Measurements from ENCODE around the gene CENPB.
A peak's percentile ranks its signal among the peaks of the same experiment; 100 is the strongest.

Gene CENPB

GRCh38 chr20:3751305-3751674 is 35.2 kb downstream of the CENPB start:
- DNase-seq (ENCODE audit: low read depth in 2 of 2, low spot score in 1 of 2), result no peak

GRCh38 chr20:3749689-3750531 is 36.6 kb downstream of the CENPB start:
- no peak for DNase-seq (ENCODE audit: low read depth in 2 of 2, low spot score in 1 of 2)

DNA sequence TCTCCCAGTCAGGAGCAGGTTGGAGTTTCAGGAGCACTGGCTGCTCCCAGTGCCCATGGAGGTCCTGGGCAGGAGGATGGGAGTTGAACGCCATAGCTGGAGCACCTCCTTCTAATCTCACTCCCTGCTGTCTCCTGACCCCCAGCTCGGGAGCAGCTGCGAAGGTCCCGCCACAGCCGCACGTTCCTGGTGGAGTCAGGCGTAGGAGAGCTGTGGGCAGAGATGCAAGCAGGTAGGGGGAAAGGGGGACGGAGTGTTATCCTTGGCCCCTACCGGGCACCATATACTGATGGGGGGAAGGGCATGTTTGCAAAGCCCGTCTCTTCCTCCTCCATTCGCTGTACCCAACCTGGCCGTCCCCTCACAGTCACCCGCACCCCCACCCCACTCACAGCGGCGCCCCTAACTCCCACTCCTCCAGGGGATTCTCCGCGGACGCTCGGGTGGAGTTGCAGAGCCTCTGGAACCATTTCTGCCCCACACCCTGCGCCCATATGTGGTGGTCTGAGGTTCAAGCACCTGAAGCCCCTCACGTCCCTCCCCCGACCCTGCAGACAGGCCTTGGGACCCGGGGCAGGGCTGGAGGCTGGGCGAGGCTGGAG is 37.4 kb downstream of the CENPB start:
- DNase-seq (ENCODE audit: low read depth in 2 of 2, low spot score in 1 of 2), result no peak

DNA sequence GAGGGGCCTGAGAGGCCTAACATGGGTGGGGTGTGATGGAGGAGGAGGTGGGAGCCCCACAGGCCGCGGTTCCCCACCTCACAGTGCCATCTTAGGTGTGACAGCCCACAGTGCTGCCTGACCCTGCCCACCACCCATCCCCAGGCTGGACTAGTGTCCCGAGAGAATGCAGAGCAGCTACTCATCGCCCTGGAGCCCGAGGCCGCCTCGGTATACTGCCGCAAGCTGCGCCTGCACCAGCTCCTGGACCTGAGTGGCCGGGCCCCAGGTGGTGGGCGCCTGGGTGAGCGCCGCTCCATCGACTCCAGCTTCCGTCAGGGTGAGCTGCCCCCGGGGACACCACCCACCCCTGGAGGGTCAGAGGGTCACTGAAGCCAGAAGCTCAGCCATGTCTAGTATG is 38.5 kb downstream of the CENPB start:
- no peak for DNase-seq (ENCODE audit: low read depth in 2 of 2, low spot score in 1 of 2)

DNA sequence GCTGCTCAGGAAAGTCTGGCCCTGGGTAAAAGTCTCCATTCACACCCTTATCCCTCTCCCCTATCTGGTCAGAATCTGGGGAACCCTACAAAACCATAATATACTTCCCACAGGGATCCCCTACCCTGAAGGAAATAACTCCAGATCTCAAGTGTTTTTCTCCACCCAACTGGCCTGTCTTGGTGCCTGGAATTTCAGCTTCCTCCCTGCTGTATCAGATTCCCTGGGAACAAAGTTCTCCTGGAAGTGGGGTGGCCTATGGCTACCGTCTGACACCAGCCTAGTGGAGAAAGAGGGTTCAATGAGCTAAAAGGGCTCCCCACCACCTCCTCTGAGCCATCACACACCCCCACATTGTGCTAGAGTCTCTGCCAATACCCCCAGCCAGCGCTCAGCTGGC is 39.1 kb downstream of the CENPB start:
- no peak for DNase-seq (ENCODE audit: low read depth in 2 of 2, low spot score in 1 of 2)

DNA sequence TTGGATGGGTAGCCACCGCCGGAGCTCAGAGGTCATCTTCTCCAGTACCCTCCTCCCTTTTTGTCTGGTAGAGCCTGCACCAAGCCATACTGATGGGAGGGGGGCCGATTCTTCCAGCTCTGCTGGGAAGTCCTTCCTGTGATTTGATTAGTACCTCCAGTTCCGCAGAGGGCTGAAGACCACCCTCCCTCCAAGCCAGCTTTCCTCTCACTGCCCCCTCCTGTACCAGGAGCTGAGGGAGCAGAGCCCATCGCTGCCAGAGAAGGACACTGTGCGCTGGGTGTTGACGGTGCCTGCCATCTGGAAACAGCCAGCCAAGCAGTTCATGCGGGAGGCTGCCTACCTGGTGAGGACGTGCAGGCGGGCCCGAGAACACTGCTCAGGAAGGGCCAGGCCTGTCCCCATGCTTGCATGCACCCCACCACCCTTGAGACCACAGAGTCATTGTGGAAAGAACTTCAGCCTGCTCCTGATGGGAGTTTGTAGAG is 40.8 kb downstream of the CENPB start:
- no peak for DNase-seq (ENCODE audit: low read depth in 2 of 2, low spot score in 1 of 2)

- peak in 1 of 2 donors; percentile 39 for DNase-seq (ENCODE audit: low read depth in 2 of 2, low spot score in 1 of 2)
These were observed 41.5 kb downstream of the CENPB start for GRCh38 chr20:3744806-3745685.

GRCh38 chr20:3744037-3744436 is 42.5 kb downstream of the CENPB start:
- no peak for DNase-seq (ENCODE audit: low read depth in 2 of 2, low spot score in 1 of 2)

- DNase-seq (ENCODE audit: low read depth in 2 of 2, low spot score in 1 of 2), result no peak
These were observed 43.3 kb downstream of the CENPB start for GRCh38 chr20:3743251-3743650.

GRCh38 chr20:3741836-3742458 is 44.6 kb downstream of the CENPB start:
- no peak for DNase-seq (ENCODE audit: low read depth in 2 of 2, low spot score in 1 of 2)

DNA sequence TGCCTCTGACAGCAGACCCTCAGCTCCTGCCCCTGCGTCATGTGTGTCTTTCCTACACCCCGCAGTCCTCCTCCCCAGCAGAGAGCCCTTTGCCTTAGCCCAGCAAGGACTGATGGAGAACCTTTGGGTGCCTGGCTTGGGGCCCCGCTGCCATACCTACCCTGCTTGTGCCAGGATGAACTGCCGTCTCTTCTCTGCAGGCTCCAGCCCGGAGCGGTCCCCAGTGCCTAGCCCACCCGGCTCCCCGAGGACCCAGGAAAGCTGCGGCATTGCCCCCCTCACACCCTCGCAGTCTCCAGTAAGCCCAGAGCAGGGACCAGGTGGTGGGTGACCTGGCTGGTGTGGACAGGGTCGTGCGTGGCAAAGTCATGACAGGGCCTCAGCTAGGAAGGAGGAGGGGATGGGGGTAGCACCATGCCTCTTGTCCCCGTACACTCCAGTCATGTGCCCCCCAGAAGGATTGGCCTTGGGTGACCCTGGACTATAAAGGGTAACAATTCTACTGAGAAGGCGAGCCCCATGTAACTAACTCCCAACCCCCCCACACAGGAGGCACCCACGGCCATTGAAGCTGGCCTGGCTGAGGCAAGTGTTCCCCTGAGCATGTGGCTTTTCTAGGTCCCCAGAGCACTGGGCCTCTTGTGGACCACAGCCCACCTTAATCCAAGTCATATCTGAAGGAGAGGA is 45.8 kb downstream of the CENPB start:
- DNase-seq (ENCODE audit: low read depth in 2 of 2, low spot score in 1 of 2), result no peak

GRCh38 chr20:3739926-3740451 is 46.6 kb downstream of the CENPB start:
- no peak for DNase-seq (ENCODE audit: low read depth in 2 of 2, low spot score in 1 of 2)

- DNase-seq (ENCODE audit: low read depth in 2 of 2, low spot score in 1 of 2), result no peak
These were observed 47.2 kb downstream of the CENPB start for GRCh38 chr20:3739054-3739925.

DNA sequence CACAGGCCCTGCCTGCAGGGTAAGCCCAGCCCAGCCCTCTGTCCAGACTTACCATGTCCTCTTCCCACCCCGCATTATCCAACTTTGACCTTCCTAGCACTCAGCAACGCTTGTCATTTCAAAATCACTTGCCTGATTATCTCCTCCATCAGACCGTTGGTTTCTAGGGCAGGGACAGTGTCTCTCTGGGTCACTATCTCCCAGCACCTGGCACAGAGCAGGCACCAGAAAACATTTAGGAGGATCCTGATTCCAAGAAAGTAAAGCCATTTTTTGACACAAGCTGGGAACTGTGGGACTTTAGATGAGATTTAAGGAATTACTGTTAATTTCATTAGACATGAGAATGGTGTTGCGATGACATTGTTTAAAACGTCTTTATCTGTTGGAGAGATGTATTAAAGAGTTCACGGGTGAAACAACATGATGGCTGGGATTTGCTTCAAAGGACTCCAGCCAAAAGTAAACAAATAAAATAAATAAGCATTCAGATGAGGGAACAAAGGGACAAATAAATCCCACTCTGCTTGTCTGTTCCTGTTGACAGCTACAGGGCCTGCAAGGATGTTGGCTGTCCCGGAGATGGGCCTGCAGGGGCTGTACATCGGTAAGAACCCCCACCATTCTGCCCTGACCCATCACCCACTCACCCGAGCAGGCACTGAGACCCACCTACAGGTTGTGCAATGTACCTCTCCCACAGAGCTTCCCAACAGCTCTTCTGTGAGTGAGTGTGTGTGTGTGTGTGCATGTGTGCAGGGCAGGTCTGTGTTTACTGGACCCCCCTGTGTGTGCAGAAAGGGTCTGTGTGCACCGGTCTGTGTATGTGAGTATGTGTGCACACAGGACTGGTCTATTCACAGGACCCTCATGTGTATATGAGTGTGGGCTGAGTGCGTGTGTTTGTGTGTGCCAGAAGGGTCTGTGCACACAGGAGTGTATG is 48.2 kb downstream of the CENPB start:
- no peak for DNase-seq (ENCODE audit: low read depth in 2 of 2, low spot score in 1 of 2)

DNA sequence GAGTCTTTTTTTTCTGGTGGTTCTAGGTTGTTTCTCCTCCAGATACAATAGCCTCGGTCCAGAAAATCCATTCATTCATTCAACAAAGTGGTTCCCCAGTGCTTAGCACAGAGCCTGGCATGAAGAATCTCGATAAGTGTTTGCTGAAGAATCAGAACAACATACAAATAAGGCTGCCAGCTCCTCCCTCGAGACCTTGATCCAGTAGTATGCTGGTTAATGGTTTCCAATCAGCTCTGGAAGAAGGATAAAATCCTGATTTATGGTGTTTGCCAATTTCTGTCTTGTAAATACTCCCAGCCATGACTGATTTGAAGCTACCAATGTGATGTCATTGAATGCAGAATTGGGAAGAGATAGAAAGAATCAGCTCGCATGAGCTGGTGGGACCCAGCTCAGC is 50.8 kb downstream of the CENPB start:
- DNase-seq (ENCODE audit: low read depth in 2 of 2, low spot score in 1 of 2), result no peak

- DNase-seq (ENCODE audit: low read depth in 2 of 2, low spot score in 1 of 2), result no peak
These were observed 52.3 kb downstream of the CENPB start for GRCh38 chr20:3734111-3734843.
